ENCODE results near the gene CLEC1A.

The CLEC1A gene

GRCh38 chr12:10131111-10131690 lies 32.4 kb upstream of the CLEC1A start:
- H3K4me2 ChIP-seq (ENCODE audit: insufficient read depth, low read length), result no peak overlapping the region
- H3K9ac ChIP-seq (ENCODE audit: low read depth, low read length), result no peak overlapping the region
- H3K27ac ChIP-seq (ENCODE audit: low read length), result no peak overlapping the region
- peaks cover 28% of the 10 kb centered on the region for H3K27me3 ChIP-seq (ENCODE audit: insufficient read depth, low read length, poor library complexity)
- DNase-seq (no peak), ATAC-seq (ENCODE audit: insufficient read depth, low read depth) (no peak)
- H4K20me1 ChIP-seq (ENCODE audit: insufficient read depth, low read length), result no peaks in the 10 kb centered on the region
- TF ChIP-seq EZH2 (IDR thresholded peaks at IDR 0.05; ENCODE audit: borderline replicate concordance, low read depth, low read length, severe bottlenecking), result no peak
- no peak for TF ChIP-seq CTCF (IDR thresholded peaks at IDR 0.05; ENCODE audit: borderline replicate concordance, extremely low read depth, low read length, poor library complexity, severe bottlenecking)
- H3K36me3 ChIP-seq (ENCODE audit: insufficient read depth, low read length), result no peaks in the 10 kb centered on the region
- no peaks in the 10 kb centered on the region for H3K9me3 ChIP-seq (ENCODE audit: insufficient read depth, low read length, severe bottlenecking)
- H3K4me3 ChIP-seq (ENCODE audit: low read depth in 1 of 2, low read length in 2 of 2), result no peak overlapping the region
- H3K79me2 ChIP-seq (ENCODE audit: insufficient read depth, low read length), result no peaks in the 10 kb centered on the region
- no peak overlapping the region for H2AFZ ChIP-seq (ENCODE audit: low read depth, low read length)
- H3K4me1 ChIP-seq (ENCODE audit: insufficient read depth, low read length), result no peaks in the 10 kb centered on the region

- Histone ChIP-seq H2AFZ (ENCODE audit: low read depth, low read length) (no peak within 1 kb of the TSS), H4K20me1 (ENCODE audit: insufficient read depth, low read length) (no peaks in the 10 kb centered on the region), H3K4me3 (ENCODE audit: low read depth in 1 of 2, low read length in 2 of 2) (no peak within 1 kb of the TSS), H3K9me3 (ENCODE audit: insufficient read depth, low read length, severe bottlenecking) (no peaks in the 10 kb centered on the region), H3K27ac (ENCODE audit: low read length) (no peak within 1 kb of the TSS), H3K27me3 (ENCODE audit: insufficient read depth, low read length, poor library complexity) (peaks cover 24% of the 10 kb centered on the region), H3K4me1 (ENCODE audit: insufficient read depth, low read length) (no peaks in the 10 kb centered on the region), H3K79me2 (ENCODE audit: insufficient read depth, low read length) (no peaks in the 10 kb centered on the region), H3K4me2 (ENCODE audit: insufficient read depth, low read length) (no peak within 1 kb of the TSS), H3K9ac (ENCODE audit: low read depth, low read length) (no peak within 1 kb of the TSS), H3K36me3 (ENCODE audit: insufficient read depth, low read length) (no peaks in the 10 kb centered on the region)
- TF ChIP-seq CTCF (IDR thresholded peaks at IDR 0.05; ENCODE audit: borderline replicate concordance, extremely low read depth, low read length, poor library complexity, severe bottlenecking), result no peak
- DNase-seq, result no peak
- 0 out of 3 replicates have a peak, but pooled peaks have one; percentile 27 for ATAC-seq (ENCODE audit: insufficient read depth, low read depth)
These were observed 31.3 kb upstream of the CLEC1A start, which contains the start of gene CLEC7A for GRCh38 chr12:10130042-10130441. TSS of gene CLEC7A (minus strand) at chr12:10130199. CDS start at chr12:10130082, 117 bp downstream.

GRCh38 chr12:10128687-10129086 lies 29.9 kb upstream of the CLEC1A start:
- Histone ChIP-seq H3K9me3 (ENCODE audit: insufficient read depth, low read length, severe bottlenecking) (no peaks in the 10 kb centered on the region), H2AFZ (ENCODE audit: low read depth, low read length) (no peak overlapping the region), H3K4me3 (ENCODE audit: low read depth in 1 of 2, low read length in 2 of 2) (no peak overlapping the region), H3K79me2 (ENCODE audit: insufficient read depth, low read length) (no peaks in the 10 kb centered on the region), H4K20me1 (ENCODE audit: insufficient read depth, low read length) (no peaks in the 10 kb centered on the region), H3K27ac (ENCODE audit: low read length) (no peak overlapping the region), H3K36me3 (ENCODE audit: insufficient read depth, low read length) (no peaks in the 10 kb centered on the region), H3K27me3 (ENCODE audit: insufficient read depth, low read length, poor library complexity) (peaks cover 24% of the 10 kb centered on the region), H3K4me1 (ENCODE audit: insufficient read depth, low read length) (no peaks in the 10 kb centered on the region), H3K9ac (ENCODE audit: low read depth, low read length) (no peak overlapping the region), H3K4me2 (ENCODE audit: insufficient read depth, low read length) (no peak overlapping the region)
- TF ChIP-seq EZH2 (IDR thresholded peaks at IDR 0.05; ENCODE audit: borderline replicate concordance, low read depth, low read length, severe bottlenecking) (no peak), CTCF (IDR thresholded peaks at IDR 0.05; ENCODE audit: borderline replicate concordance, extremely low read depth, low read length, poor library complexity, severe bottlenecking) (no peak)
- ATAC-seq (ENCODE audit: insufficient read depth, low read depth) (no peak), DNase-seq (no peak)

Measured in DND-41 (cell line).